NCI-H1417 (cell line): ENCODE data around the gene RPL10.

Experiments used
- DNase-seq, 3 experiments: peaks; one replicate each; lab custom pipeline; 2025; lab: John Stamatoyannopoulos, UW

Gene RPL10

DNA sequence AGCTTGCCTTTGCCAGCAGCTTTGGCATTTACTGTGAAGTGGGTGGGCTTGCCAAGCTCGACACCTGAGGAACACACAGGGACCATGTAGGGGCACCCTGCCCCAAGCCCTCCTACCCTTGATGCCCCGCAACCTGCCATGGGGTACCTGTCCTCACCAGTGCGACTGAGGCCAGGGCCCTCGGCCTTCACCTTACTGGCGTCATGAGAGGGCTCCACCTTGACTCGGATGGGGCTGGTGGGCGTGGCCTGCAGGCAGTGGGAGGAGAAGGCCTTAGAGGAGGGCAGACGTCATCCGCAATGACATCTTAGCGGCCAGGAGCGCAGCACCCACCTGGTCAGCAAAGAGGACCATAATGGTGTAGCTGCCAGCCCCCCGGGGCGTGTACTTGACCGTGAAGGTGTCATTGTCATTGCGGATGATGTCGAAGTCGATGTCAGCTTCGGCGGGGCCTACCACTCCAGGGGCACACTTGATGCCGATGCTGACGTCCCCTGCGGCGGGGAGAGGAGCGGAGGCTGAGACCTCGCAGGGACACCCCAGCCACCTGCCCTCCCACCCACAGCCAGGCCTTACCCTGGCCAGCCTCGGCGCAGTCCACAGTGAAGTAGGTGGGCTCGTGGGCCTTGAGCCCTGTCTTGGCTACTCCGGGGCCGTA, 36.0 kb upstream of the RPL10 start:
- no peak for DNase-seq

DNA sequence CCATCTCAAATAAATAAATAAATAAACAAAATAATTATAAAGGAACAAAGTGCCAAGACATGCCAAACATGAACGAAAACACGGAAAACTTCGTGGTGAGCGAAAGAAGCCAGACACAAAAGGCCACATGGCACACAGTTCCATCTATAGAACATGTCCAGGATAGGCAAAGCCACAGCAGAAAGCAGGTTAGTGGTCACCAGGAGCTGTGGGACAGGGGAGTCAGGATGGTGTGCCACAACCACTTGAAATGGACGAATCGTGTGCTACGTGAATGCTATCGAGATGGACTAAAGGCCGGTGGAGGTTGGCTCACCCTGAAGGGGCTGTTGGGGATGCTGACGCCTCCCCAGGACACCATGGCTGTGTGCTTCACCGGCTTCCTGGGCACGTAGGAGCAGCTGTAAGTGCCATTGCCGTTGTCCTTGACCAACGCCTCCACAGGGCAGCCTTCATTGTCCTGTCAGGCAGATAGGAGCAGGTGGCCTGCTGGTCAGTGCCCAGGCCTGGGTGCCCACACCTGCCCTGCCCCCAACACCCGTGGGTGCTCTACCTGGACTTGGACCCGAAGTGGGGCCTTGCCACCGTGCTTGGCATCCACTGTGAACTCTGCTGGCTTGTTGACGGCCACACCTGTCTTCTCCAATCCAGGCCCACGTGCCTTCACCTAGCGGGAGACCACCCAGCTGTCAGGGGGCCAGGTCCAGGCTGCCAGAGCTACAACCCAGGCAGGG, 34.3 kb upstream of the RPL10 start:
- DNase-seq = no peak

DNA sequence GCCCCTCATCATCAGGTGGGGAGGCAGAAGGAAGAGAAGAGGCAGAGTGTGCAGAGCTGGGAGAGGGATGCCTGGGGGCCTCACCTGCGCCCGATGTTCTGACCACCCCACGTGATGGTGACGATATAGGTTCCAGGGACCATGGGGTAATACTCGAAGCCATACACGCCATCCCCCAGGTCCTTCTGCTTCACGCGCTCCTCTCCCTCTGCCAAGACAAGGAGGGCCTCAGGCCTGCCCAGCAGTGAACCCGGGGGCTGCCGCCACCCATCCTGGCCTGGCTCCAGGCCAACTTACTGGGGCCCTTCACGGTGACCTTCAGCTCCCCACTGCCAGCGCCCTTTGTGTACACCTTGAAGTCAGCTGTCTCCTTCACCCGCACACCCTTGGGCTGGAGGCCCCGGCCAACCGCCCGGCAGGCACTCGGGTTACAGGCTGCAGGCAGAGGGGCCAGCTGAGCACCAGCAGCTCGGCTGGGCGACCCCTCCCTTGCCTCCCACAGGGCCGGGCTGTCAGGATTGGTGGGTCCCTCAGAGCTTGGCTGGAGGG, 33.1 kb upstream of the RPL10 start:
- DNase-seq = no peak

GRCh38 chrX:154365997-154366665, 32.0 kb upstream of the RPL10 start:
- DNase-seq = no peak

- DNase-seq = no peak
These were observed 31.5 kb upstream of the RPL10 start for GRCh38 chrX:154366666-154367055.

DNA sequence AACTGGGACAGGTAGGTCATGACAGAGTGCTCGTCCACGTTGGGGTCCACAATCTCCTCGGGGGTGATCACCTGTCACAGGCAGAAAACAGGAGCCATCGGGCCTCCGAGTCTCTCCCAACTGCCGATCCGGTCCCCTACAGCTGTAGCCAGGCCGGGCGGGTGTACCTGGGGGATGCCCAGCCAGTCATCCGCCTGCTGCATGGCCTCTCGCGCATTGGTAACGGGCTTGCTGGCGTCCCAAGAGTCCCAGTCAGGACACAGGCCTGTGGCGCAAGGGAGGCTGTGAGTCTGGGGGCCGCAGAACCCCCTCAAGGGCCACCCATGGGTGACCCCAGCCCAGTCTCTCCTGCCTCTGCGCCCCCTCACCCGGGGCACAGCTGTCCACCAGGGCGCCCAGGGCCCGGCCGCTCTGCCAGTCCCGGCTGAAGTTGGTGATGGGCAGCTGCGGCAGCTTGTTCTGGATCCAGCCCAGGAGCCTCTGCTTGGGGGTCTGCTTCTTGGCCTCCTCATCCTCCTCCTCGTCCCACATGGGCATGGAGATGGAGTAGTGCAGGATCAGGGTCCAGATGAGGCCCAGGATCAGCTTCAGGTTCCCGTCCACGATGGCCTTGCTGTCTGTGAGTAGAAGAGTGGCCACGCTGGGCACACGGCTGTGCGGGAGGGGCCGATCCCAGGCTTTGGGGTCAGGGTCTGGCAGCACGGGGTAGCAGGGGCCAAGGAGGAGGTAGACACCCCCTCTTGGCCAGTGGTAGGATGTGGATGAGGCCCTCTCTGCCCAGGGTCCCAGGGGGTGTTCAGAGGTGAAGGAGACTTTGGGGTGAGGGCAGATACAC, 30.5 kb upstream of the RPL10 start:
- DNase-seq = no peak

DNA sequence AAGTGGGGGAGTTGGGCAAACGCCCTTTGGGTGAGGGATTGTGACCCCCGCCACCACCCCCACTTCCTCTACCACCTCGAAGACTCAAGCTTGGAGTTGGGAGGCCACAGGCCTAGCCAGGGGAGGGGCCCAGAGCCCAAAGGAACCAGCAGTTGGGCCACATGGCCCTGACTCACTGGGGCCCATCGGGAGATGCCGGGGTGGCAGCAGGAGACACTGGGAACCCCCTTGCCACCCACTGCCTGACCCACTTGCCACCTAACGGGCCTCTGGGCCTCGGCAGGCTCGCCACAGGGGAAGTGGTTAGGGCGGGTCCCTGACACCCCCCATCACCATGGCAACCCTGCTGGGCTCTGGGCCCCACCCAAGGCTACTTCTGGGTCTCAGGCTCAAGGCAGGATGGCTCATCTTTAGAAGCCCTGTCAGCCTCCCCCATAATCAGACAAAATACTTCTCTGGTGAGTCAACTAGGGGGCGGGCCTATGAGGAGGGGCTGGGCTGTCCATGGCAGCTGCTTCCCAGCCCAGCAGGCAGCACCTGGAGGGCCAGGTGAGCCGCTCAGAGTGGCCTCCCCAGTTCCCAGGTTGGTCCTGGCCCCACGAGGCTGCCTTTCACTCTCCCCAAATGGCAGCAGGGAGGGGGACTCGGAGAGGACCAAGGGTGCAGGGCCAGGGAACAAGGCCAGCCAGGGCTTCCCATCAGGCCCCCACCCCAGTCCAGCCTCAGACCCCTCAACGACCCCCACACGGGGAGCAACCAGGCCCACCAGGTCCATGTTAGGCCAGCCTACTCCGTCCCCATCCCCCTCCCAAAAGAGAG, 29.3 kb upstream of the RPL10 start:
- DNase-seq = peak; percentile 31 to 57 (median 35)

GRCh38 chrX:154369449-154370299, 28.5 kb upstream of the RPL10 start:
- peak; percentile 11 to 49 (median 35) for DNase-seq

DNA sequence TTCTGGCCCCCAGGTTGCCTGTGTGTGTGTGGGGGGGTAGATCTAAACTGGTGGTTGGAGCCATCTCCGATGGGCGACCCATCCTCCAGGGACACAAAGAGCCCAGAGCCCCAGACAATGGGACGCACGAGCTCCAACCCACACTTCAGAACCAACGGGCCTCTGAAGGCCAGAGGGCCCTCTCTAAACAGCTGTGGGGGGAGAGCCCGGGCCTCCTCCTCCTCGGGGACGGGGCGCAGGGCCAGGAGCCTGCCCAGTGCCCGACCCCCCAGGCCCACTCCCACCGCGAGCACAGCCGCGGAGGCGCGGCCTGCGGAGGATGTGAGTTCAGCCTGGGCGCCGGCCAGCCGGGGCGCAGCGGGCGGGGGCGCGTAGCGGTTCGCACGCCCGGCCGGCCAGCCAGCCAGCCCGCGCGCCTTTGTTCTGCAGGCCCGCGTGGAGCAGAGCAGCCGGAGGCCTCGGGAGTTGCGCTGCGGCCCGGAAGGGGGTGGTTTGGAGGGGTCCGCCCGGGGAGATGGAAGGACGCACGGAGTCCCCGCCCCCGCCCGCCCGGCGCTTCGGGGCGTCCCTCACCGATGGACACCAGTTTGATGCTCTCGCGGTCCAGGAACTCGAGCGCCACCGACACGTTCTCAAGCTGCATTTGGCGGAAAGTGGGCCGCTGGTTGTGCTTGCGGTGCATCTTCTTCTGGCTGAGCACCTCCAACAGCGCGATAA, 27.7 kb upstream of the RPL10 start:
- peak in 2 of 3 experiments; percentile 26 to 35 for DNase-seq

DNA sequence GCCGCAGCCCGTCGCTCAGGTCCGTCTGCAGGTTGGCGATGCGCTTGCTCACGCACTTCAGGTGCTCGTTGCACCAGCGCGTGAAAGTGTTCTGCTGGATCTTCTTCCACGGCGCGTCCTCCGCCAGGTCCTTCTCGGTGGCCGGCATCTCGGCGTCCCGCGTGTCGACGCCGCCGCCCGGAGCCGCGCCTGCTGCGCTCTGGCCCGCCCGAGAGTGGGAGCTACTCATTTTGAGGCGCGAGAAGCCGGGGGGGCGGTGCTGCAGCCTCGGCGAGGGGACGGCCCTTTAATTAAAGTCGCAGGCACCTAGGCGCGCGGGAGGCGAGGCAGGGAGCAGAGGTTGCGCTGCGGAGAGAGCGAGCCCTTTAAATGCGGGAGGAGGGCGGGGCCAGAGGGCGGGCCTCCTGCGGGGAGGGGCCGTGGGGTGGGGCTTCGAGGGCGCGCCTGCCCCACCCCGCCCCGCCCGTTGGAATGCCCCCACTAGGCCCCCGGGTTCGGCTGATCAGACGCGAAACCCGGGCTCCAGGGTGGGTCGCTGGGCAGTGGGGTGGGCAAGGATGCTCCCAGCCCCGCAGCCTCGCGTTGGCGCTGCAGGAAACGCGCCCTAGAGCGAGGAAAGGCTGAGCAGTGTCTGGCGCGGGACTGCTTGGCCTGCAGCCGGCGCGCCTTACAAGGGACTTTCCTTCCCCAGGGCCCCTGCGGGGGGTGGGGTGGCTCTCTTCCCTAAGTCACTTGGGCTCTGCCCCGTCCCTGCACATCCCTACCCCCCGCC, 27.0 kb upstream of the RPL10 start:
- peak; percentile 89 to 95 (median 93) for DNase-seq

DNA sequence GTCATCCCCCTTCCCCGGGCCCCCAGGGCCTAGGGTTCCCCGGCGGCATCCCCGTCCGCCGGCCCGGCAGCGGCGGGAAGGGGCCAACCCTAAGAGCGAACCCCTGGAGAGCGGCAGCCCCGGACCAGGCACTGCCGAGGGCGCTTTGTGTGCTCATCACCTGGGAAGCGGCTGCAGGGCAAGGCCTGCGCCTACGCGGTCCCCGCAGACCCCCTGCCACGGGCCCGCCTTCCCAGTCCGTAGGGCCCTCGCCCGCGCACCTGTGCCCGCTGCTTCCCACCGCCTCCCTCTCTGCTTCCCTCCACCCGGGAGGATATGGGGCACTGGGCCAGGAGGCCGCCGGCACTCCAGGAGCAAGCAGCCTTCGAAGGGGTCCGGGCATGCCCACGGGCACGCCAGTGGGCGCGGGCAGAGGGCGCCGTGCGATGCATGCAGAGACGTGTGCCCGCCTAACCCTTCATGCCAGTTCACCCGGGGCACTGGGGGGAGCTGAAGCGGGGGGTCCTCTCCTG, 26.3 kb upstream of the RPL10 start:
- DNase-seq = peak in 2 of 3 experiments; percentile 68

DNA sequence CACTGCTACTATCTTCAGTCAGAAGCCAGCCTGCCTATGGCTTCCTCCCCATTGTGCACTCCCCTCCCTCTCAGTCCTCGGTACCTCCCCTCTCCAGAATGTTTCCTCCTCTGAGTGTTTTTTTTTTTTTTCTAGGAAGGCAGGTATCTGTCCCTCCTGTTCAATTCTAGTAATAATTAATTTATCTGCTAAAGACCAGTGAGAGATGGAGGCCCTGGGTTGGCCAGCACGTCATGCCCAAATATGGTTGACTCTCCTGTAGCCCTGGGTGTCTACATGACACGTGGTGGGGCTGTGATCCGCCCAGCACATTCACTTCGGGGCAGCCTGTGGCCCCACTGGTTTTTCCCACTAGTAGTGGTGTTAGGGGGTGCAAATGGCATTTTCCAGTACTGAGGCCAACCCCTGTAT, 25.6 kb upstream of the RPL10 start:
- no peak for DNase-seq

DNA sequence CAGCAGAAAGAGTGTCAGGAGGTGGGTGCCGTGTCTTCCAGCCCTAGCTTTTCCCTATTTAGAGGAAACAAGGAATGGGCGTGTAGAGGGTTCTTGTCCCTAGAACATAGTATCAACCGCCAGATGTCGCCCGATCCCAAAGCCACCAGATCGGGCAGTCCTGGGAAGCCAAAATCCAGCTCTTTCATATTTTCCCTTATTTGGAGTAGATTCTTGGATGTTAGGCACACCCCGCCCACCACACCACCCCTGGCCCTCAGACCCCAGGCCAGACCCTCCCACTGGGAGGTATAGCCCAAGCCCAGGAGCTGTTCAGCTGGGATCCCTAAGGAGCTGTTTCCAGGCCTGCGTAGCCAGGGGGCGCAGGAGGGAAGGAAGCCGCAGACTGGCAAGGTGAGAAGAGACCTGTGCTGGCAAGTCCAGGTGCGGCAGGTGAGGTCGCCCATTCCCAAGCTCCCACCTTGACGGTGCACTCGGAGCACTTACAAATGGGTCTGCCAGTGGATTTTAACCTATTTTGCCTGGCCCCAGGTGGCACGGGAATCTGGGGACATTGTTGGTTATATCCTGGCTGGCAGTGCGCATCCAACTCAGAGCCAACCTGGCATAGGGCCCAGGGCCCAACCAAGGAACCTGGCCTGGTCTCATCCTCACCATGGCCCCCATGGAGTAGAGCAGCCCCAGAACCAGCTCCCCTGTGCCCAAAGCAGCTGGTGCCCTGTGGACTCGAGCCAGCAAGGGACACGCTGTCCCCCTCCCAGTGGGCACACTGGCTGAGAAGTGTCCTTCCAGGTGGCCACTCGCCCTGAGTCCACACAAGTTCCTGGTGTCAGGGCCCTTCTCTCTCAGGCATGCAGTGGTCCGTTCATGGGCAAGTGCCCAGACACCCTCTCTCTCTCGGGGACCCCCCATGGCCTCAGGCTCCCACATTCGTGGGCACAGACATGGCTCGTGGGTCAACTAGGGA, 24.6 kb upstream of the RPL10 start:
- DNase-seq = peak; percentile 78 to 88 (median 85)

GRCh38 chrX:154374313-154375155, 23.6 kb upstream of the RPL10 start, which contains the start of gene FLNA:
Gene FLNA (minus strand): TSS chrX:154374634. CDS start chrX:154371245, 3,389 bp downstream.
- peak in 2 of 3 experiments; percentile 44 to 62 for DNase-seq

DNA sequence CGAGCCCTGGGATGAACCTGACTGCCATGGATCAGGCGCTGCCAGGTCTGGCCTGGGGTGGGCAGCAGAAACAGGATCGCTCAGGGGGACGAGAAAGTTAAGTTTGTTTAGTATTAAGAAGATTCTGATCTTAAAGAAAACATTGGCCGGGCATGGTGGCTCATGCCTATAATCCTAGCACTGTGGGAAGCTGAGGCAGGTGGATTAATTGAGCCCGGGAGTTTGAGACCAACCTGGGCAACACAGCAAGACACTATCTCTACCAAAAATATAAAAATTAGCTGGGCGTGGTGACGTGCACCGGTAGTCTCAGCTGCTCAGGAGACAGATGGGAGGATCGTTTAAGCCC, 23.0 kb upstream of the RPL10 start:
- no peak for DNase-seq

DNA sequence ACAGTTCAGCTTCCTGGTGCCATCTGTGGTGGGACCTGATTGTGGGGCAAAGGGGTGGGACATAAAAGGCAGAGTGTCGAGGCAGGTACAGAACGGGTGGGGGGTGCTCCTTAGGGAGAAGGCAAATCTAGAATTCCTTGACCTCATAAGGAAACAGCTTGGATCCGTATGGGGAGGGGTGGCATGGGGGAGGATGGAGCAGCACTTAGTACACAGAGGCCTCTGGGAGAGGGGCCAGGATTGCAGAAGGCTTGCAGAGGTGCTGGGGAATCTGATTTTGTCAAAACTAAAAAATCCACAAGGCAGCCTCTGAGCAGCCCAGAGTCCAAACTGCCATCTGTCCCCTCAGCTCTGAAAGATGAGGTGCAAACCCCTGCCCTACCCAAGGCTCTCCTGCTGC, 21.4 kb upstream of the RPL10 start:
- no peak for DNase-seq
